GM21737 (cell line): ENCODE results near the gene HES2.
"Not testable (repeated sequence)": the region's sequence is repeated elsewhere in the genome, so short reads cannot be mapped to it uniquely, and the experiment has no call there.

Experiments used
- ATAC-seq: cut with Tn5 transposase; IDR thresholded peaks from one replicate; pipeline ENCODE4 v1.9.1; 2021; ENCODE audit warnings: mild to moderate bottlenecking, moderate library complexity; ENCODE audit not compliant: unreplicated experiment

The HES2 gene

DNA sequence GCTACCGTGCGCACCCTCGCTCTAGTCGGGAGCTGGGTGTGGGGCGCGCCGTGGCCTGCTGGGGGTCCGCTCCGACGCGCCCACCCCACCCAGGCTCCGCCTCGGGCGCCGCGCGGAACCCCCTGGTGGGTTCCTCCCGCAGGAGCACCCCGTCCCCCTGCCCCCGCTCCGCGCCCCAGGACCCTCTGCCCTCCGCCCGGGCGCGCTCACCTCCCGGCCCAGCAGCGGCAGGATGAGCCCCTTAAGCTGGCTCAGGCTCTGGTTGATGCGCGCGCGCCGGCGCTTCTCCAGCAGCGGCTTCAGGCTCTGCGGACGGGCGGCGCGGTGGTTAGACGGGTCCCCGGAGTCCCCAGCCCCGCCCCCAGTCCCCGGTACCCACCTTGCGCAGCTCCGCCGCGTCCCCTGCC lies 319 bp downstream of the HES2 start:
- ATAC-seq, result no peak

DNA sequence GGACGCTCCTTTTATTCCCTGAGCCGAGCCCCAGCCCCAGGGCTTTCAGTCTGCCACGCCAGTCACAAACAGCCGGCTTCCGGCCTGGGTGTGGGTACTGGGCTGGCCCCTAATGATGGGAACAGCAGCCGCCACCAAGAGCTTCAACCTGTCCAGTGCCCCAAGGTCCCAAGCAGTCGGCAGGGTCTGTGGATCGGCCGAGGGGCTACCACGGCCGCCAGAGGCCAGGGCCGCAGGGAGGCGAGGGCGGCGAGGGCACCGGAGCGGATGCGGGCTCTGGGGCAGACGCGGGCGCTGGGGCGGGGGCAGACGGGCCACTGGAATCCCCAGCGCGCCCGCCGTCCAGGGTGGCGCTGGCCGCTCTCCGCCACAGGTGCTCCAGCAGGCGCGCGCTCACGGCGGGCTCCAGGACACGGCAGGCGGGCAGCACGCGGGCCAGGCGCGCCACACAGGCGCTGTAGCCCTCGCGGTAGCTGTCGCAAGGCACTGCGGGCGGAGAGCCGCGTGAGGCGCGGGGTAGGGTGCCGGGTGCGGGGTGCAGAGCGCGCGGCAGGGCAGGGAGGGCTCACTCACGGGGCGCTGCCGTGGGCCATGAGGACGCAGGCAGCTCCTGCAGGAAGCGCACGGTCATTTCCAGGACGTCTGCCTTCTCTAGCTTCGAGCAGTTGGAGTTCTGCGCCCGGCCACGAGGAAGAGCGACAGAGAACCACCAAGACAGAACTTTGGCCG lies 887 bp downstream of the HES2 start:
- no peak for ATAC-seq

DNA sequence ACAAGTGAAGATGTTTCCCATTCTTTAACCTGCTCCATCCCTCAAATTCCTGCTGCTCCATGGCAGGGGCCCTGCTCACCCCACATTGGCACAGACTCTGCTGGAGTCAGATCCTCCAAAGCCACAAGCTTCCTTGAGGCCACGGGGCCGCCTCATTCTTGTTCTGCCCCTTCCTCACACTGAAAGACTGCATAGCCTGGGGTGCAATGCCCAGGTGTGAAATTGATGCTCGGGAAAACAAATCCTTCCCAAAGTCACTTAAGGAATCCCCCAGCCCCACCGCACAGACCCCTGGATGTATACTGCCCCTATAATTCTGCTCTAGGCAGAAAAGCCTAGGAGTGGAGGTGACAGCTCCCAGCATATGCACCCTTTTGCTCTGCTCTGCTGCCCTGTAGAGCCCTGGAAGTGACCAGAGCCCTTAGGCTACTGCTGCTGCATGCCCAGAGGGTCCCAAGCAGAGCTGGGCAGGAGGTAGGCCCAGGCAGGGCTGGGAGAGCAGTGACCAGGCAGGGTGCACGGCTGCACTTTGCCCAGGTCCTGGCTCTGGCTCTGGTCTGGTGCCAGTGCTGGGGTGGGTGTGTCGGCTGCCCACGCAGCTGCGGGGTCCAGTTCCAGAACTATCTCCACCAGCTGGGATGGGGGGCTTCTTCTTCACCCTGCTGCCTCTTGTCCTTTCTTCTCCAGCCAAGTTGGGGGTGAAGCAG lies 1.6 kb downstream of the HES2 start:
- no peak for ATAC-seq

DNA sequence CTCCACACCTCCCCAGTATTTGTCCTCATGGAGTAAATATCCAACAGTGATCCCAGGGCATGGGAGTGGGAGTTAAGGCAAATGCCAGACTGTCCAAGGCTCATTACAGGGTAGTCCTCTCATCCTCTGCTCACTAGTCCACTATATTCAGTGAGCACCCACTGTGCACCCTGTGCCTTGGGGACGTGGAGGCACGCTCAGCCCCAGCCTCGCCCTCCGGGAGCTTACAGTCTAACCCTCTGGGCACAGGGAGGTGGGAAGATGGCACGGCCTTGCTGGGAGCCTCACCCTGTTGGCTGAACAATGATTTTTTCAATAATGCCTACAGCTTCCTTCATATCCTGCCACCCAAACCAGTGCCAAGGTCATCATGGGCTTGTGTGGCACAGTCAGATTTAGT lies 2.8 kb downstream of the HES2 start:
- ATAC-seq, result no peak

DNA sequence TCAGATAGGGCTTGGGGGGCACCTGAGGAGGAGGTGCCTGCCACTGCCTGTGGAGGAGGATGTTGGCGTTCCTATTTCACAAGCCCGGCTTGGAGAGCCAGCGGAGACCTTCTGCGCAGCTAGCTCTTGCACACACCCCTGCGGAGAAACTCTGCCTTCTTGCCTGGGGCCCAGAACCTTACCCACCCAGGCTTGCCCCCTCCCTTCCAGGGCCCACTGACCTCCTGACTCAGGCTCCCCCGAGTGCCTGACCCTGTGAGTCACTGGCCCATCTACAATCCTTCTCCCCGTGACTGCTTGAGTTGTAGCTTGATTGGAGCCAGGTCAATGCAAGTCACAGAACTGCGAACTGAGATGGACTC lies 3.4 kb downstream of the HES2 start:
- no peak for ATAC-seq

DNA sequence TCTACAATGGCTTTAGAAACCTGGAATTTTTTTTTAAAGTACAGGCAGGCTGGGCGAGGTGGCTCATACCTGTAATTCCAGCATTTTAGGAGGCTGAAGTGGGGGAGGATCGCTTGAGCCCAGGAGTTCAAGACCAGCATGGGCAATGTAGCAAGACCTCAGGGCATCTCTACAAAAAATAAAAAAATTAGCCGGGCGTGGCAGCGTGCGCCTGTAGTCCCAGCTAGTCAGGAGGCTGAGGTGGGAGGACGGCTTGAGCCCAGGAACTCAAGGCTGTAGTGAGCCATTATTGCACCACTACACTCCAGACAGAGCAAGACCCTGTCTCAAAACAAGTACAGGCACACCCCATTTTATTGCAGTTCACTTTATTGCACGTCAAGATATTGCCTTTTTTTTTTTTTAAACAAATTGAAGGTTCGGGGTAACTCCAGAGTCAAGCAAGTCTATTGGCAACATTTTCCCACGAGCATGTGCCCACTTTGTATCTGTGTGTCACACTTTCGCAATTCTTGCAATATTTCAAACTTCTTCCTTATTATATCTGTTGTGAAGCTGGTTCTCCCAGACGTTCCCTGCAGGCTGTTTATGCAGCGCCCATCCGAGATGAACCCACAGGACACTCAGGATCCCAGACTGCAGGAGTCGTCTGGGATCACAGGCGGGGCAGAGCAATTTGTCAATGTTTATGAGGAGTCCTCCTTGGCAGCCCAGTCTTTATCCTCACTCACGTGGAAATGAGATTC lies 4.7 kb downstream of the HES2 start:
- no peak for ATAC-seq

DNA sequence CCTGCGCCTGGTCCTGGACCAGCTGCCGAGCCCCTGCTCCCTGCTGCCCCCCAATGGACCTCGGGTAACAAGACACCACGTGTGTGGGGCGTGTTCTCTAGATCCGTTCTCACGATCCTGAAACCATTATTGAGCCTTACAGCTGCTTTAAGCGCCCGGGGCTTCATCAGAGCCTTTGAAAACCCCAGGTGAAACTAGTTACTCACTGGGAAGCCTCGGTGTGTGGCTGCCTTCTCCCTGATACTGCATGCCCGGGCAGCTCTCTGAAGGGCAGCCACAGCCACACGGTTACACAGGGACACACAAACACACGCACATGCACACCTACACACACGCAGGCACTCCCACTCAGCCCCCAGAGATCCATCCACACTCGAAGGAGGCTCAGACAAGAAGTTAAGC lies 5.3 kb downstream of the HES2 start:
- no peak for ATAC-seq

DNA sequence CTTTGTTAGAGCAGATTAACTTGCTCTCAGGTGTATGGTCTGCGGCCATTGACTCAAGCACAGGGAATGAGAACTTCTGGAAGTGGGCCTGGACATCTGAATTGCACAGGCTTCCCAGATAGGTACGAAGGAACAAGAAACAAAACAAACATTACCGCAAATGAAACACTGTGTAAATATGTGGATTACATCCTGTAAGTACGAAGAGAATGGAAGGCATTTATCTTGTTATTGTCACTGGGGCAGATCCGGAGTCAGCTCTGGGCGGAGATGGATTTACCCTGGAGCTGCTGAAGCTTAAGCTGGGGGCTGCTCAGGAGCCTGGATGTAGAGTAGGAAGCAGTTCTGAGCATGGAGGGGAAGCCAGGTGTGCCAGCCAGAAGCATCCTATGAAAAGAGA lies 6.8 kb downstream of the HES2 start:
- no peak for ATAC-seq

DNA sequence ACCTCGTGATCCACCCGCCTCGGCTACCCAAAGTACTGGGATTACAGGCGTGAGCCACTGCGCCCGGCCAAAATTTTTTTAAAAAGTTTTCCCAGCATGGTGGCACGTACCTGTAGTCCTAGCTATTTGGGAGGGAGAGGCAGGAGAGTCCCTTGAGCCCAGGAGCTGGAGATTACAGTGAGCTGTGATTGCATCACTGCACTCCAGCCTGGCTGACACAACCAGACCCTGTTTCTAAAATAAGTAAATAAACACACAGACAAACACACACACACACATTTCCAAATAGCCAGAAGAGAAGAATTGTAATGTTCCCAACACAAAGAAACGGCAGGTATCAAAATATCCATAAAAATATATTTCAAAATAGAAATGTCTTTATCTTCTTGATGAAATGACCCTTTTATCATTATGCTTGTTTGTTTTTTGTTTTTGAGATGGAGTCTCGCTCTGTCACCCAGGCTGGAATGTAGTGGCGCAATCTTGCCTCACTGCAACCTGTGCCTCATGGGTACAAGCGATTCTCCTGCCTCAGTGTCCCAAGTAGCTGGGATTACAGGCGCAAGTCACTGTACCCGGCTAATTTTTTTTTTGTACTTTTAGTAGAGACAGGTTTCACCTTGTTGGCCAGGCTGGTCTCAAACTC lies 9.3 kb downstream of the HES2 start:
- no peak for ATAC-seq

DNA sequence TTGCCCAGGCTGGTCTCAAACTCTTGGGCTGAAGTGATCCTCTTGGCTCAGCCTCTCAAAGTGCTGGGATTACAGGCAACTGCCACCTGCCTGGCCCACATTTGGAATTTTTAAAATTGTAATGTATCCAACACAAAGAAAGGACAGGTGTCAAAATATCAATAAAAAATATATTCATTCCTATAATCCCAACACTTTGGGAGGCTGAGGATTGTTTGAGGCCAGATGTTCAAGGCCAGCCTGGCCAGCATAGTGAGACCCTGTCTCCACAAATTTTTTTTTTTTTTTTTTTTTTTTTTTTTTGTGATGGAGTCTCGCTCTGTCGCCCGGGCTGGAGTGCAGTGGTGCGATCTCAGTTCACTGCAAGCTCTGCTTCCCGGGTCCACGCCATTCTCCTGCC lies 10.0 kb downstream of the HES2 start:
- no peak for ATAC-seq

DNA sequence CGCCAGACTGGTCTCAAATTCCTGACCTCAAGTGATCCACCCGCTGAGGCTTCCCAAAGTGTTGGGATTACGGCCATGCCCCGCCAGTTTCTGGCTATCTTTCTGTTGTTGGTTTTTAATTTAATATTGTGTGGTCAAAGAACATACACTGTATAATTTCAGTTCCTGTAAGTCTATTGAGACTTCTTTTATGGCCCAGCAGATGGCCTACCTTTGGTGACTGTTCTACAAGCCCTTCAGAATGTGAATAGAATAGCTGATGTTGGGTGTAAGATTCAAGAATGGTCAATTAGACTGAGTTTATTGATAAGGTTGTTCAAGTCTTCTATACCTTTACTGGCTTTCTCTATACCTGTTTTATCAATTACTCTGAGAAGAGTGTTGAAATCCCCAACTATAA lies 10.7 kb downstream of the HES2 start:
- ATAC-seq, result no peak

DNA sequence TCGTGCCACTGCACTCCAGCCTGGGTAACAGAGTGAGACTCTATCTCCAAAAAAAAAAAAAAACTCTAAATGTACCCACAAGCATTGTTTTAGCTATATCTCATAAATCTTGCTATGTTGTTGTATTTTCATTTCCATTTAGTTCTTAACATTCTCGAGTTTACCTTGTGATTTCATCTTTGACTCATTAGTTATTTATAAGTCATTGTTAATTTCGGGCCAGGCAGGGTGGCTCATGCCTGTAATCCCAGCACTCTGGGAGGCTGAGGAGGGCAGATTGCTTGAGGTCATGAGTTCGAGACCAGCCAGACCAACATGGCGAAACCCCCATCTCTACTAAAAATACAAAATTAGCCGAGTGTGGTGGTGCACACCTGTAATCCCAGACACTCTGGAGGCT lies 11.7 kb downstream of the HES2 start:
- no peak for ATAC-seq

DNA sequence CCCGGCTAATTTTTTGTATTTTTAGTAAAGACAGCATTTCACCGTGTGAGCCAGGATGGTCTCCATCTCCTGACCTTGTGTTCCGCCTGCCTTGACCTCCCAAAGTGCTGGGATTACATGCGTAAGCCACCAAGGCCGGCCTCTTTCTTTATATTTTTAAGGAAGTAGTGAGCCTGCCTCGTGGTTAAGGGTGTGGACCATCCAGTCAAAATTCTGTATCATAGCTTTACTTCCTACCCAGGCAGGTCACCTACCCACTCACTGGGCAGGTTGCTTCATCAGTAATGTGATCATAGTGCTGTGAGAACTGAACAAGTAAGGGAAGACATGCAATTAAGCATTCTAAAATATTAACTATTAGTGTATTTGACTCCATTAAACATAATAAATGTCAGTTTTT lies 18.0 kb downstream of the HES2 start:
- ATAC-seq, result no peak

DNA sequence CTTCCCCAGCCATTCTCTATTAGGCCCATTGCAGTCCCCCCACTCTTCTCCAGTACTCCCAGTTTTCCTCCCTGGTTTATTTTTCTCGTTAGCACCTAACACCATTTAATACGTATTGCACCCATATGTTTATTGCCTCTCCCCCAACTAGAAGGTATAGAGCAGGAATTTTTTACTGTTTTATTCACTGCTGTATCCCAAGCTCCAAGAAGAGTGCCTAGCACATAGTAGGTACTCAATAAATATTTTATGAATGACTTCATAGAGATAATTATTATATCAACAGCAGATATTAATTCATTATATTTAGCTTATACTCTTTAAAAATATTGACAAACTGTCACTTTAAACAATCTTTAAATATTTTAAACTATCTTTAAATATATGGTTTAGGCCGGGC lies 20.4 kb downstream of the HES2 start:
- ATAC-seq, result no peak

DNA sequence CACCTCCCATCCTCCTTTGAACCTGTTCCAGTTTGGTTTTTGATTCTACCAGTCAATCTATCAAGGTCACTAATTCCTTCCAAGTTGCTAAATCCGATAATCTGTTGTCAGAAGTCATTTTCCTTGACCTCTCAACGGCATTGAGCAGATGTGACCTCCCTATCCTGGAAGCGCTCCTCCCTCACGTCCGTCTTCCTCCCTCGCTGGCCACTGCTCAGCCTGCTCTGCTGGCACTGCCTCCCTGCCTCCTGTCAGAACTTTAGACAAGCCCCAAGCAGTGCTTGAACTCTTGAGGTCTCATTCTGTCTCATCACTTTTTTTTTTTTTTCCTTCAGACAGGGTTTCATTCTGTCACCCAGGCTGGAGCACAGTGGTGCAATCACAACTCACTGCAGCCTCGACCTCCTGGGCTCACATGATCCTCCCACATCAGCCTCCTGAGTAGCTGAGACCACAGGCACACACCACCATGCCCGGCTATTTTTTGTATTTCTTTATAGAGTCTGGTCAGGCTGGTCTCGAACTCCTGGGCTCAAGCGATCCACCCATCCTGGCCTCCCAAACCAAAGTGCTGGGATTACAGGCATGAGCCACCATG lies 21.8 kb downstream of the HES2 start:
- no peak for ATAC-seq

DNA sequence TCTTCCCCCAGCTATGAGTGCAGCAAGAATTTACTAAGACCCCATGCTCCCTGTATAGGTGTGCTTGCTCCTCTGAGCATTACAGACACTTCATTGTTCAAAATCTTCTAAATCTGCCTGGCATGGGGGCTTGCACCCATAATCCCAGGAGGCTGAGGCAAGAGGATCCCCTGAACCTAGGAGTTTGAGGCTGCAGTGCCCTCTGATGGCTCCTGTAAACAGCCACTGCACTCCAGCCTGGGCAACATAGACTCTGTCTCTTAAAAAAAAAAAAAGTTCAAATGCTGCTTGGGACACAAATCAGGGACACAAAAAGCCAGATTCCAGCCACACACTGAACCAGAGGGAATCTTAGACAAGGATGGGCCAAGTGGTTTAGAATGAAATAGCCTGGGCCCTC lies 22.7 kb downstream of the HES2 start:
- no peak for ATAC-seq

DNA sequence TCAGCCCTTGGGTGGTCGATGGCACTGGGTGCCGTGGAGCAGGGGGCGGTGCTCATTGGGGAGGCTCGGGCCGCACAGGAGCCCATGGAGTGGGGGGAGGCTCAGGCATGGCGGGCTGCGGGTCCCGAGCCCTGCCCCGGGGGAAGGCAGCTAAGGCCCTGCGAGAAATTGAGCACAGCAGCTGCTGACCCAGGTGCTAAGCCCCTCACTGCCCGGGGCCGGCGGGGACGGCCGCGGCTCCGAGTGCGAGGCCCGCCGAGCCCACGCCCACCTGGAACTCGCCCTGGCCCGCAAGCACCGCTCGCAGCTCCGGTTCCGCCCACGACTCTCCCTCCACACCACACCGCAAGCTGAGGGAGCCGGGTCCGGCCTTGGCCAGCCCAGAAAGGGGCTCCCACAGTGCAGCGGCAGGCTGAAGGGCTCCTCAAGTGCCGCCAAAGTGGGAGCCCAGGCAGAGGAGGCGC lies 23.9 kb downstream of the HES2 start:
- not testable (repeated sequence) for ATAC-seq

DNA sequence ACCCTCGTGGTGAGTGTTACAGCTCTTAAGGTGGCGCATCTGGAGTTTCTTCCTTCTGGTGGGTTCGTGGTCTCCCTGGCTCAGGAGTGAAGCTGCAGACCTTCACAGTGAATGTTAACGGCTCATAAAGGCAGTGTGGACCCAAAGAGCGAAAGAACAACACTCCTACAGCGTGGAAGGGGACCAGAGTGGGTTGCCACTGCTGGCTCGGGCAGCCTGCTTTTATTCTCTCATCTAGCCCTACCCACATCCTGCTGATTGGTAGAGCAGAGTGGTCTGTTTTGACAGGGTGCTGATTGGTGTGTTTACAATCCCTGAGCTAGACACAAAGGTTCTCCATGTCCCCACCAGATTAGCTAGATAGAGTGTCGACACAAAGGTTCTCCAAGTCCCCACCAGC lies 24.6 kb downstream of the HES2 start:
- ATAC-seq, result not testable (repeated sequence)

DNA sequence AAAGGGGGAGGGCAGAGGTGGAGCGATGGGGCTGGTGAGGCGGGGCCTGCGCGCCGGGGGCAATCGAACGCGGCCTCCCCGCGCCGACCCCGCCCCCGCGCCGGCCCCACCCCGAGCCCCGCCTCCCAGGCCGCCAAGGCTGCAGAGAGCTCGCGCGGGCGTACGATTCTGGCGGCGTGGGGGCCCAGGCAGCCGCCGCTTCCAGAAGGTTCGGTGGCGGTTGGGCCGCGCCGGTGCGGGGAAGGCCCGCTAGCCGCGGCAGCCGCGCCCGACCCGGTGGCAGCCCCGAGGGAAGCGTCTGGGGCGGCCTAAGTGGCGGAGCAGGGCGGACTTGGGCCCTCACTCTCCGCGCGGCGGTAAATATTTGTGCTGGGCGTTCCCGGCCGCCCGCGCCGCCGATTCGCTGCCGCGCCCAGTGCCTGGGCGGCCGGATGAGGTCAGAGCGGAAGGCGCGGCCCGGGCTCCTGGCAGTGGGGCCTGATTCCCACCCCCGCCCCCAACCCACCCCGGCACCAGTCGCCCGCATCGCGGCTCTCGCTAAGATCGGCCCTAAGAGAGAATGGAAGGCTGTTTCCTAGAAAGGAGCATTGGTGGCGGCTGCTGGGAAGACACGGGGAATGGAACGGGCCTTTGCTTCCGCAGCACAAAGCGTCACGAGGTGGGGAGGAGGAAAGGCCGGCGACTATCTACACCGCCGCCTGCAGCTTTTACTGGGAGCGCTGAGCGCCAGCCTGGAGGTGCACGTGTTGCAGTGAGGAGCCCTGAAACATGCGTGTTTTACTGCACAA lies 26.1 kb downstream of the HES2 start, which contains the start of gene ACOT7:
ACOT7 (minus strand) TSS at position 368 of the 788 bp plus-strand sequence. CDS start 368 bp downstream, outside the sequence.
- peak; percentile 76 for ATAC-seq

DNA sequence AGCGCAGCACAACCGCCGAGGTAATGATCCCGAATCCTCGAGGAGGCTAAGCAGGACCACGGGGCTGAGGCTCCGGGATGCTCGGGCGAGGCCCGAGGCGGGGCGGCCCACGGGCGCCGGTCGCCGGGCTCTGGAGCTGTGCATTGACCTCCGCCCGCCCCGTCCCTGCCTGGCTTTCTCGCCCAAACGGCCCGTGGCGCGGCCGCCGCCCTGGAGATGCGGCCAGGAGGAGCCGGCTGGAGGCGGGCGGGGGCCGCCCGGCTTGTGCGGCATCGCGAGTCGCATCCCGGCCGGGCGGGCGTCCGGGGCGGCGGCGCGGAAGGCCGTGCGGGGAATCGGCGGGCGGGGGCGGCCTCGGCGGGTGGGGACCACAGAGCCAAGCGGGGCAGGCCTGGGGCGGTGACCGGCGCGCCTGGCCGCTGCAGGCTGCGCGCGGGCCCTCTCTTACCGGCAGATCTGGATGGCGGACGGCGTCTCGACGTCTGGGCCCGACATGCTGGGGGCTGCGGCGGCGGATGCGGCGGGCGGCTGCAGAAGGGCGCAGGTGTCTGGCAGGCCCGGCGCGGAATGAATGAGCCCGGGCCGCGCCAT lies 26.8 kb downstream of the HES2 start:
- peak; percentile 12 for ATAC-seq
